GM10266 (cell line): ENCODE results near the gene EPHB3.

ENCODE experiments used
- DNase-seq: peaks from one replicate; pipeline ENCODE4 v3.0.0; 2012; ENCODE audit errors: extremely low spot score
- TF ChIP-seq, protein P1 (sequence below): IDR thresholded peaks from 2 replicates; pipeline ENCODE4 v1.5.1; 2012; ENCODE audit warnings: mild to moderate bottlenecking, low read depth; ENCODE audit not compliant: control insufficient read depth, insufficient read depth; ENCODE audit errors: missing control alignments

Gene EPHB3

DNA sequence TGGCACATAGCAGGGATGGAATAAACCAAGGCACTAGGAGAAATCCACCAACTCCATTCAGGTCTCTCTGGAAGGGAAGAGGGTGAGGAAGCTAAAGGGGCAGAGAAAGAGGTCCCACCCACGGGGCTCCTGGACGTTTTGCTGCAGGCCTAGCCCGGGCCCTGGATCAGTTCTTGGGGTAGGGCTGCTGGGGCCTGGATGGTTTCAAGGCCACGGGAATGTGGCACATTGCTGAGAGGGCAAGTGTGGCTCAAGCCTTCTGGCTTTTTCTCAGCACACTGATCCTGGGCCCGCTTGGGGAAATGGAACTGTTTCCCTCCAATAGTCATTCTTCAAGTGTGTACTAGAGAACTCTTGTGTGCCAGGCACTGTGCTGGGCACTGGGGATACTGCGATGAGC lies 24.0 kb downstream of the EPHB3 start:
- no peak for DNase-seq
- TF ChIP-seq, protein P1, sequence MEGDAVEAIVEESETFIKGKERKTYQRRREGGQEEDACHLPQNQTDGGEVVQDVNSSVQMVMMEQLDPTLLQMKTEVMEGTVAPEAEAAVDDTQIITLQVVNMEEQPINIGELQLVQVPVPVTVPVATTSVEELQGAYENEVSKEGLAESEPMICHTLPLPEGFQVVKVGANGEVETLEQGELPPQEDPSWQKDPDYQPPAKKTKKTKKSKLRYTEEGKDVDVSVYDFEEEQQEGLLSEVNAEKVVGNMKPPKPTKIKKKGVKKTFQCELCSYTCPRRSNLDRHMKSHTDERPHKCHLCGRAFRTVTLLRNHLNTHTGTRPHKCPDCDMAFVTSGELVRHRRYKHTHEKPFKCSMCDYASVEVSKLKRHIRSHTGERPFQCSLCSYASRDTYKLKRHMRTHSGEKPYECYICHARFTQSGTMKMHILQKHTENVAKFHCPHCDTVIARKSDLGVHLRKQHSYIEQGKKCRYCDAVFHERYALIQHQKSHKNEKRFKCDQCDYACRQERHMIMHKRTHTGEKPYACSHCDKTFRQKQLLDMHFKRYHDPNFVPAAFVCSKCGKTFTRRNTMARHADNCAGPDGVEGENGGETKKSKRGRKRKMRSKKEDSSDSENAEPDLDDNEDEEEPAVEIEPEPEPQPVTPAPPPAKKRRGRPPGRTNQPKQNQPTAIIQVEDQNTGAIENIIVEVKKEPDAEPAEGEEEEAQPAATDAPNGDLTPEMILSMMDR = no peak

DNA sequence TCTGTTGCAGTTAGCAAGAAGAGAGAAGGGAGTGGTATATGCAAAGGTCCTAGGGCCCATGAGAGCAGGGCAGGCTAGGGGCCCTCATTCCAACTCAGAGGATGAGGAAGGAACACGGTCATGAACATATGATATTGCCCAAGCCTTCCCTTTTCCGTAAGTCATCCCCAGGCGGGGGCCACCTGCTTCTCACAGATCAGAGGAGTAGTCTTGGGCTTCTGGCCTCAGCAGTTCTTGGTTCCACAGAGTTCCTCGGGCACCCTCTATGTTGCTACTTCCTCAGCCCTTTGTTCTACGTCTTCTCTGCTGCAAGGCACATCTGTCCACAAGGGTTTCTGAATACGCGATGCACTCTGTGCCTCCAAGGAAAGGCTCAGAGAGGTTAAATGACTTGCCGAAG lies 25.3 kb downstream of the EPHB3 start:
- no peak for DNase-seq
- TF ChIP-seq, protein P1 = no peak

DNA sequence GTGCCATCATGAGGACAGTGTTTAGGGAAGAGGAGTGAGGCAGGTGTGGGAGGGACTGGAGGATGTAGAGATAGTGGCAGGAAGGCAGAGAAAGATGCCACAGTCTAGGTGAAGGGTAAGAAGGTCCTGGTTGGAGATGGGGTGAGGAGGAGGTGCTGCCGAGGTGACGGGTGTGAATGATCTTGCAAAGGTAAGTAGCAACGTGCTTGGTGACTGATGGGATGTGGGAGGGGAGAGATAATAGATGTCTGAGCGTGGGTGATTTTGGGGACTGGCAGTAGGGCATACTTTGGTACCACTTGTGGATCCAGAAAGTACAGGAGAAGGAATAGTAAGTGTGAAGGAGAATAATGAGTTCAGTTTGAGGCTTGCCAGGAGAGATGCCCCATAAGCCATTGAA lies 27.2 kb downstream of the EPHB3 start:
- no peak for DNase-seq
- TF ChIP-seq, protein P1 = no peak

DNA sequence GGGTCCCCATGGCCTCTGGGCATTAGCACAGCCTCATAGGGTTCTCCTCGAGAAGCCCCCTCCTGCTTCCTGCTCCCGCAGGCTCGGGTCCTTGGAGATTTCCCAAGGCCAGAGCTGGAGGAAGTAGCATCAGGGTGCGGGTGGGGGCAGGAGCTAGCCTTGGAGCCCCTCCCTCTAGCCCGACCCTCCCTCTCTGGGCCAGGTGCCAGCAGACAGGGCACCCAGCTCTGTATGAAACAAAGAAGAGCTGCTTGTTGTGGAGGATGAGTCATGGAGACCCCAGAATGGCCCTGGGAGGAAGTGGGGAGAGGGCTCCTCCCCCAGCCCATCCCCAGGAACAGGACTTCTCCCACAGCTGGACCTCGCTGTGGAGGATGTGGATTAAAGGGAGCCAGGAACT lies 29.2 kb downstream of the EPHB3 start:
- no peak for DNase-seq
- TF ChIP-seq, protein P1 = no peak

DNA sequence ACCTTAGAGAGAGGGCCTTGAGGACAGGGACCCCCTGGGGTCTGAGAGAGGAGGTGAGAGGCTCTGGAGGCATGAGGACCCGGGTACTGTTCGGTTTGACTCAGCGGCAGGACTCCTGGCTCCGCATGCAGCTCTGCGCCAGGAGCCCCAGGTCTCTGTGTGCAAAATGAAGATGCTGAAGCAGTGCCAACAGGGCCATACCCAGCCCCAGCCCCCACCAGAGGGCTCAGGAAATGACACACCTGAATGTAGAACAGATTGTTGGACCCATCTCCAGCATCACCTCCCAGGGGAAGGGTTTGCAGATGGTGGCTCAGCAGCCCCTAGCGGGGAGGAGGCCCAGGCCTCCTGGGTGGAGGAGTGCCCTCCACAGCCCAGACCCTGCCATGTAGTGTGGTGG lies 30.2 kb downstream of the EPHB3 start:
- no peak for DNase-seq
- TF ChIP-seq, protein P1 = no peak

- no peak for DNase-seq
- TF ChIP-seq, protein P1 = no peak
Observed at GRCh38 chr3:184592371-184593219, 31.0 kb downstream of the EPHB3 start.

DNA sequence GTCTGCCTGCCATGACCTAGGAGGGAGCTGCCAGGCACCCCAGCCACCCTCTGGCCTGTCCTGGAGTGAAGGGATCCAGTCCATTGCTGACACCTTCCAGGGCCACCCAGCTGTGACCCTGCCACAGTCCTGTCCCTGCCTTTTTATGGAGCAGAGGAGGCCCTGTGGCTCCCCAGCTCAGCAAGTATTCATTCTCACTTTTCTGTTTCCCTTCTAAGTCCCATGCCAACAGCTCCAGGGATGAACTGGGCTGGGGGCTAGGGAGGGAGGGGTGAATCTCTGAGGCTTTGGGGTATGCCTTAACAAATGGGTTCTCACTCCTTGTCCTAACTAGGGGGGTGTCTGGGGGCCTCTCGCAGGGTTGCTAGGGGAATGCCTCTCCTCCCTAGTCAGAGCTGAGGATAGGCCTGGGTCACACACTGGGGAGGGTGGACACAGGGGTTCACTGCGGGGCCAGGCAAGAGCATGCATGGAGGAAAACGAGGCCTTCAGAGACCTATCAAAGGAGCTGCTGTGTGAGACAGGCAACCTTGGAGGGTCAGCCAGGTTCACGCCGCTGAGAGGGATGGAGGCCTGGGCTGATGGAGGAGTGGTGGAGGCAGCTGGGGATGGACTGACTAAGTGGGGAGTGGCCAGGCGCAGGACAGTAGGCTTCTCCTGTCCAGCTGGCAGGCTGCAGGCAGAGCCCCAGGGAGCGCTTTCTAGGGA lies 31.8 kb downstream of the EPHB3 start:
- DNase-seq = no peak
- TF ChIP-seq, protein P1 = no peak
